Activated gamma-delta T cell (primary cell): Measurements from ENCODE around the gene SLCO2B1.

ENCODE experiments used
- DNase-seq: peaks from one replicate; lab custom pipeline; 2025; lab: John Stamatoyannopoulos, UW

SLCO2B1 gene

GRCh38 chr11:75246671-75247350 is 95.9 kb downstream of the SLCO2B1 start:
- no peak for DNase-seq

GRCh38 chr11:75248924-75249256 is 98.0 kb downstream of the SLCO2B1 start:
- no peak for DNase-seq

- DNase-seq: no peak
Measured at GRCh38 chr11:75249704-75250103, 98.8 kb downstream of the SLCO2B1 start.

- no peak for DNase-seq
Measured at GRCh38 chr11:75254326-75254725, 103.4 kb downstream of the SLCO2B1 start.
